ENCODE measurements around the gene SLC5A6.

The SLC5A6 gene

DNA sequence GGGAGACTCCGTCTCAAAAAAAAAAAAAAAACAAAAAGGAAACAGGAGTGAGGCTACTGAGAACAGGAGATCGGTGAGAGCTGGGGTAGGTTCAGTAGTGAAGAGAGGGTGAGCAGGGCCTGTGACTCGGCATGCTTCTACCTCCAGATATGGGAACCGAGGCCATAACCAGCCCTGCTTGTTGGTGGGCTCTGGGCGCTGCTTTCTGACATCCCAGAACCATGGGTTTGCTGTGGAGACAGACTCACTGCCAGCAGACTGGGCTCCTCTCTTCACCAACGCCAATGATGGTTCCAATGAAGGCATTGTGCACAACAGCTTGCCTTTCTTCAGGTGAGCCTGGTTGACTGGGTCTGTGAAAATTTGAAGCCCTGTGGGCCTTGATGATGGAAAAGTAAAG is 11.3 kb upstream of the SLC5A6 start:
- TF ChIP-seq, protein P1, sequence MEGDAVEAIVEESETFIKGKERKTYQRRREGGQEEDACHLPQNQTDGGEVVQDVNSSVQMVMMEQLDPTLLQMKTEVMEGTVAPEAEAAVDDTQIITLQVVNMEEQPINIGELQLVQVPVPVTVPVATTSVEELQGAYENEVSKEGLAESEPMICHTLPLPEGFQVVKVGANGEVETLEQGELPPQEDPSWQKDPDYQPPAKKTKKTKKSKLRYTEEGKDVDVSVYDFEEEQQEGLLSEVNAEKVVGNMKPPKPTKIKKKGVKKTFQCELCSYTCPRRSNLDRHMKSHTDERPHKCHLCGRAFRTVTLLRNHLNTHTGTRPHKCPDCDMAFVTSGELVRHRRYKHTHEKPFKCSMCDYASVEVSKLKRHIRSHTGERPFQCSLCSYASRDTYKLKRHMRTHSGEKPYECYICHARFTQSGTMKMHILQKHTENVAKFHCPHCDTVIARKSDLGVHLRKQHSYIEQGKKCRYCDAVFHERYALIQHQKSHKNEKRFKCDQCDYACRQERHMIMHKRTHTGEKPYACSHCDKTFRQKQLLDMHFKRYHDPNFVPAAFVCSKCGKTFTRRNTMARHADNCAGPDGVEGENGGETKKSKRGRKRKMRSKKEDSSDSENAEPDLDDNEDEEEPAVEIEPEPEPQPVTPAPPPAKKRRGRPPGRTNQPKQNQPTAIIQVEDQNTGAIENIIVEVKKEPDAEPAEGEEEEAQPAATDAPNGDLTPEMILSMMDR (IDR thresholded peaks at IDR 0.05; ENCODE audit: borderline replicate concordance, insufficient read depth, low read depth, low read length), result no peak
- no peak overlapping the region for H3K4me3 ChIP-seq (ENCODE audit: low read depth, low read length)

DNA sequence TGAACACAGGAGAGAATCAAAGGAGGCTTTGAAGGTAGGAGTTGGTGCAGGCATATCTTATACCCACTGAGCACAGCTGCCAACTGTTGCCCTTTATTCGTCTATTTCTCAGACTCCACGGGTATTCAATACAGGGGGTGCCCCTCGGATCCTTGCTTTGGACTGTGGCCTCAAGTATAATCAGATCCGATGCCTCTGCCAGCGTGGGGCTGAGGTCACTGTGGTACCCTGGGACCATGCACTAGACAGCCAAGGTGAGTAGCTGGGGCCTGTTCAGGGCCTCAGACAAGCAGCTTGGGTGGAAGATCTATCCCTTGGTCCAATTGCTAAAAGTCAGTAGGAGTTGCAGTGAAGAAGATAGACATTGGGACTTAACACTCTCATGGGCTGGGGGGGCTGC is 10.3 kb upstream of the SLC5A6 start:
- no peak overlapping the region for H3K4me3 ChIP-seq (ENCODE audit: low read depth, low read length)

DNA sequence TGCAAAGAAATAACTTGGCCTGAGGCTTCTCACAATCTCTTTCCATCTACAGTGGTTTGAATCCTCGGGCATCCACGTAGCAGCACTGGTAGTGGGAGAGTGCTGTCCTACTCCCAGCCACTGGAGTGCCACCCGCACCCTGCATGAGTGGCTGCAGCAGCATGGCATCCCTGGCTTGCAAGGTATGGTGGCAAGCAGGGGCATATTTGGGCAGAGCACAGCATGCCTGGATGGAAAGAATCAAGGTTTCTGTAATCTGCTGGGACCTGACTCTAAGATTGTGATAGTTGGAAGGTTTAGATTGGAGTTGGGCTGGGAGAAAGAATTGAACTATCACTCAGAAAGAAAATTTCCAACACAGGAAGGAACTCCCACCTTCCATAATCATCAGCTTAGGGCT is 9.1 kb upstream of the SLC5A6 start:
- TF ChIP-seq, protein P1 (IDR thresholded peaks at IDR 0.05; ENCODE audit: borderline replicate concordance, insufficient read depth, low read depth, low read length), result no peak
- H3K4me3 ChIP-seq (ENCODE audit: low read depth, low read length), result no peak overlapping the region

More for the DNA sequence above, 10.3 kb upstream of the SLC5A6 start:
- TF ChIP-seq, protein P1 (IDR thresholded peaks at IDR 0.05; ENCODE audit: borderline replicate concordance, insufficient read depth, low read depth, low read length), result no peak

DNA sequence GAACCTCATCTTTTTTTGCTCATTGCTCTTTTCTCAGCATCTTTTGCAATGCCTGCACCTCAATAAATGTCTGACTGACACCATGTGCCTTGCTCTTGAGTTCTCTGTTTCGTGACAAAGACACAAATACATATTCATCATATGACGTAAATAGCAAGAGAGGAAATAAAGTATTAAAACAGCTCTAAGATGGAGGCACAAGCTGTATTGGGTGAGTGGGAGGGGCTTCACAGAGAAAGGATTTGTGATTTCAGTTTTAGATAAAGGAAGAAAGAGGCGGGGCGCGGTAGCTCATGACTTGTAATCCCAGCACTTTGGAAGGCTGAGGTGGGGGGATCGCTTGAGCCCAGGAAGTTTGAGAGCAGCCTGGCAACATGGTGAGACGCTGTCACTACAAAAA is 8.0 kb upstream of the SLC5A6 start:
- TF ChIP-seq, protein P1 (IDR thresholded peaks at IDR 0.05; ENCODE audit: borderline replicate concordance, insufficient read depth, low read depth, low read length), result no peak
- no peak overlapping the region for H3K4me3 ChIP-seq (ENCODE audit: low read depth, low read length)

DNA sequence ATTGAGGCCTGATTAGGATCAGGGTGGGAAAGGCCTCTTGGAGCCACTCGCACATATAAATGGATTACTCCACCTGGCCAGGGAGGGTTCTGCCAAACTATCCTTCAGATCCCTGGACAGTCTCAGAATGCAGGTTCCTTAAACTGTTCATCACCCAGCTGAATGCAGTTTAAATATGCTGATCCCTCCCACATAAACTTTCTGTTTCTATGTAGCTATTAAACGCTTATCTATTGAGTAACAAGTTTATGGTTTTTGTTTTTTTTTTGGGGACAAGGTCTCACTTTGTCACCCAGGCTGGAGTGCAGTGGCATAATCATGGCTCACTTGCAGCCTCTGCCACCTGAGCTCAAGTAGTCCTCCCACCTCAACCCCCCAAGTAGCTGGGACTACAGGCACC is 7.0 kb upstream of the SLC5A6 start:
- TF ChIP-seq, protein P1 (IDR thresholded peaks at IDR 0.05; ENCODE audit: borderline replicate concordance, insufficient read depth, low read depth, low read length), result no peak
- no peak overlapping the region for H3K4me3 ChIP-seq (ENCODE audit: low read depth, low read length)

DNA sequence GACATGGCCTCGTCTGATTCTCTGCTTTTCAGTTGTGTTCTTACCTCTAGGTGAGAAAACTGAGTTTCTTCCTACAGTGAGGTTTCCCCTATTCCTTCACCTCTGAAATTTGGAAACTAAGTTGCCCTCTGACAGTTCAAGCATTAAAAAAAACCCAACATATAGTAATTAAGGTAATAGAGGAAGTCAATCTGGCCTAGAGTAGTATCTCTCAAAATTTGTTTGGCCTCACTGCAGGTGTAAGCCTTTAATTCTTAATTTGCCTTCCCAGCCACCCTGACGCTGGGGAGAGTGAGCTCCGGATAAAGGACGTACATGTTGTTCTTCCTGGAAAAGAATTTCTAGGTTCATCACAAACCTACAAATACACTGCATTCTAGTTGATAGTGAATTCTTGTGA is 6.5 kb upstream of the SLC5A6 start:
- peak overlapping the region; percentile 90 for H3K4me3 ChIP-seq (ENCODE audit: low read depth, low read length)
- TF ChIP-seq, protein P1 (IDR thresholded peaks at IDR 0.05; ENCODE audit: borderline replicate concordance, insufficient read depth, low read depth, low read length), result no peak

DNA sequence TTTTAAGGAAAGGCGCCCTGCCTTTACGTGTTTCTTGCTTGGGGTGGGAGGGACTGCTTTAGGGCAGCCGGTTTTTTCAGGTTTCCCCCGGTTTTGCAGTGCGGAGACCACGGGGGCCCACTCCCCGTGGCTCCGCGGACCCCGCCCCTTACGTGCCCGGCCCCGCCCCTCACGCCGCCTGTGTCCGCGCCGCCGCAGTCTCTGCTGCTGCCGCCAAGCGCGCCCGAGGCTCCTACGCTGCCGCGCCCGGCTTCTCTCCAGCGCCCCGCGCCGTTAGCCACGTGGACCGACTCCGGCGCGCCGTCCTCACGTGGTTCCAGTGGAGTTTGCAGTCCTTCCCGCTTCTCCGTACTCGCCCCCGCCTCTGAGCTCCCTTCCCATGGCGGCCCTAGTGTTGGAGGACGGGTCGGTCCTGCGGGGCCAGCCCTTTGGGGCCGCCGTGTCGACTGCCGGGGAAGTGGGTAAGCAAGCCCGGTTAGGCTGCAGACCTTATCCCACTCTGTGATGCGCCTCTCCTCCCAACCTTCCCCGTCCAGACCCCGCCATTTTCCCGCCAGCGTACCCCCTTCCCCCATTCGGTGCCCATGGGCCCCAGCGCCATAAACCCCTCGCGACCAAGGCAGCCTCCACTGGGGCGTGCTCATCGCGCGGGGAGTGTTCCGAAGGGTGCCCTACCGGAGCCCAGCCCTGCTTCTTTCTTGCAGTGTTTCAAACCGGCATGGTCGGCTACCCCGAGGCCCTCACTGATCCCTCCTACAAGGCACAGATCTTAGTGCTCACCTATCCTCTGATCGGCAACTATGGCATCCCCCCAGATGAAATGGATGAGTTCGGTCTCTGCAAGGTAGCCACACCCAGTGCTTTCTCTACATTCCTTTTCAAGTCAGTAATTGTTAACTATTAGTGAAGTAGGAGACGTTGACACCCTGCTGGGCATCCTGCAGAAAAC is 5.4 kb upstream of the SLC5A6 start, which contains the start of gene CAD:
TSS of gene CAD (plus strand) at position 197 of the 949 bp plus-strand sequence. CDS start at position 380, 183 bp downstream.
- peak within 1 kb of the TSS; percentile 90 for H3K4me3 ChIP-seq (ENCODE audit: low read depth, low read length)
- TF ChIP-seq, protein P1 (IDR thresholded peaks at IDR 0.05; ENCODE audit: borderline replicate concordance, insufficient read depth, low read depth, low read length), result no peak

All from GM12875 (cell line).